BE2C (cell line): ENCODE data around the gene ANO2.

Source experiments
- DNase-seq: peaks from one replicate; pipeline ENCODE4 v3.0.0-alpha.2; 2020
- H3K27me3 ChIP-seq: fragments of 250-450 bp; sonication (Bioruptor Pico); 2 replicates; pipeline ENCODE4 v1.5.1; 2020; ENCODE audit warnings: mild to moderate bottlenecking
- H3K36me3 ChIP-seq: fragments of 250-450 bp; sonication (Bioruptor Pico); 2 replicates; pipeline ENCODE4 v1.5.1; 2020; ENCODE audit warnings: mild to moderate bottlenecking
- H3K4me1 ChIP-seq: fragments of 250-450 bp; sonication (Bioruptor Pico); 2 replicates; pipeline ENCODE4 v1.5.1; 2020
- H3K4me3 ChIP-seq: 2 replicates; pipeline ENCODE4 v1.5.1; 2011; ENCODE audit warnings: low read depth, low read length
- H3K9me3 ChIP-seq: fragments of 250-450 bp; sonication (Bioruptor Pico); 2 replicates; pipeline ENCODE4 v1.5.1; 2020
- TF ChIP-seq, protein P1 (sequence below): IDR thresholded peaks from 2 replicates; pipeline ENCODE4 v1.5.1; 2012; ENCODE audit warnings: mild to moderate bottlenecking, low read depth, low read length

ANO2 gene

DNA sequence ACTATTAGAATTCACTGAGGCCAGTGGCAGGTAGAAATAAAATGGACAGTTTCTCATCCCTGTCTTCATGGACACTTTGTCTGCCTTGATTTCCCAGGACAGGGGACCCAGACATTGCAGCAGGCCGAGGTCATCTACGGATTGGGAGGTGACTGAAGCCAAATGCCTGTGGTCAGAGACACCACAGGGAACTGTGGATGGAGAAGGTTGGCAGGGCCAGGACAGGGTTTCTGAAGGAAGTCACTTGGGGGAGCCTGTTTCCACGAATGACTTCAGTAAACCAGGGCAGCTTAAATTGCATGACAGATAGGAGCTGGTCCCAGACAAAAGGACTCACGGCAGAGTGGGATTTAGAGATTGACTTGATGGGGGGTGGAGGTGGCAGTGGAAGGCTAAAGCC, 288.2 kb downstream of the ANO2 start:
- Histone ChIP-seq H3K9me3 (no peaks in the 10 kb centered on the region), H3K4me1 (no peaks in the 10 kb centered on the region), H3K4me3 (no peak overlapping the region), H3K36me3 (no peaks in the 10 kb centered on the region), H3K27me3 (no peaks in the 10 kb centered on the region)
- DNase-seq: no peak
- TF ChIP-seq, protein P1, sequence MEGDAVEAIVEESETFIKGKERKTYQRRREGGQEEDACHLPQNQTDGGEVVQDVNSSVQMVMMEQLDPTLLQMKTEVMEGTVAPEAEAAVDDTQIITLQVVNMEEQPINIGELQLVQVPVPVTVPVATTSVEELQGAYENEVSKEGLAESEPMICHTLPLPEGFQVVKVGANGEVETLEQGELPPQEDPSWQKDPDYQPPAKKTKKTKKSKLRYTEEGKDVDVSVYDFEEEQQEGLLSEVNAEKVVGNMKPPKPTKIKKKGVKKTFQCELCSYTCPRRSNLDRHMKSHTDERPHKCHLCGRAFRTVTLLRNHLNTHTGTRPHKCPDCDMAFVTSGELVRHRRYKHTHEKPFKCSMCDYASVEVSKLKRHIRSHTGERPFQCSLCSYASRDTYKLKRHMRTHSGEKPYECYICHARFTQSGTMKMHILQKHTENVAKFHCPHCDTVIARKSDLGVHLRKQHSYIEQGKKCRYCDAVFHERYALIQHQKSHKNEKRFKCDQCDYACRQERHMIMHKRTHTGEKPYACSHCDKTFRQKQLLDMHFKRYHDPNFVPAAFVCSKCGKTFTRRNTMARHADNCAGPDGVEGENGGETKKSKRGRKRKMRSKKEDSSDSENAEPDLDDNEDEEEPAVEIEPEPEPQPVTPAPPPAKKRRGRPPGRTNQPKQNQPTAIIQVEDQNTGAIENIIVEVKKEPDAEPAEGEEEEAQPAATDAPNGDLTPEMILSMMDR: no peak

DNA sequence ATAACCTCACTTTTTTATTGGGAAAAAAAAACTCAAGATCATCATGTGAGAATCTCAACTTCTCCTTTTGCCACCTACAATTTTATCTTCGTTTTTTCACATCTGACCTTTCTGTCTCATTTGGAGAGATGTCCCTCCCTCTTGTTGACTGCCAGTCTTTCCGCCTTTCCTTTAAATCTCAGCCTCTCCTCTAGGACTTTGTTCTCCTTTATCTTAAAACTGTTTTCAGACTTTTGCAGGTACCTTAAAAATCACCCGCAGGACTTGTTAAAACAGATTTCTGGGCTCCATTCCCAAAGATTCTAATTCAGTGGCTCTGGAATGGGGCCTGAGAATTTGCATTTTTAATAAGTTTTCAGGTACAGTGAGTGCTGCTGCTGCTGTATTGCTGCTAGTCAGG, 289.9 kb downstream of the ANO2 start:
- TF ChIP-seq, protein P1: no peak
- no peak overlapping the region for H3K4me3 ChIP-seq
- H3K27me3 ChIP-seq: no peaks in the 10 kb centered on the region
- no peaks in the 10 kb centered on the region for H3K9me3 ChIP-seq
- no peak for DNase-seq
- H3K4me1 ChIP-seq: no peaks in the 10 kb centered on the region
- no peaks in the 10 kb centered on the region for H3K36me3 ChIP-seq

DNA sequence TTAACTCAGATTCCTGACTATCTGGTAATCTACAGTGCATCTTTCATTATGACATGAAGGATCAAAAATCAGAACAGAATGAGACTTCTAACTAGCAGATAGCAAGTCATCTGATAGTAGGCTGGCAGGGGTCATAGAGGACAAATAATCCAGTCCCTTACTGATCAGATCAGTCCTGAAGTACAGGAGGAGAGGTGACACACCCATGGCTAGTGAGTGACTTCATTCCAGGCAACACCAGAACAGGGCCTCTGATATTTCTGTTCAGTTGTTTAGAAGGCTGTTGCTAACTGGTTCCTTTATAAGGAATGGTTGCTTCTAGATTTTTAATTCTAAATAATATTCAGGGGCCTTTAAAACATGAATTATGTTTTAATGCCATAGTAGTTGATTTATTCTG, 291.0 kb downstream of the ANO2 start:
- H3K27me3 ChIP-seq: no peaks in the 10 kb centered on the region
- H3K4me3 ChIP-seq: no peak overlapping the region
- H3K4me1 ChIP-seq: no peaks in the 10 kb centered on the region
- H3K9me3 ChIP-seq: no peaks in the 10 kb centered on the region
- TF ChIP-seq, protein P1: no peak
- H3K36me3 ChIP-seq: no peaks in the 10 kb centered on the region
- no peak for DNase-seq

DNA sequence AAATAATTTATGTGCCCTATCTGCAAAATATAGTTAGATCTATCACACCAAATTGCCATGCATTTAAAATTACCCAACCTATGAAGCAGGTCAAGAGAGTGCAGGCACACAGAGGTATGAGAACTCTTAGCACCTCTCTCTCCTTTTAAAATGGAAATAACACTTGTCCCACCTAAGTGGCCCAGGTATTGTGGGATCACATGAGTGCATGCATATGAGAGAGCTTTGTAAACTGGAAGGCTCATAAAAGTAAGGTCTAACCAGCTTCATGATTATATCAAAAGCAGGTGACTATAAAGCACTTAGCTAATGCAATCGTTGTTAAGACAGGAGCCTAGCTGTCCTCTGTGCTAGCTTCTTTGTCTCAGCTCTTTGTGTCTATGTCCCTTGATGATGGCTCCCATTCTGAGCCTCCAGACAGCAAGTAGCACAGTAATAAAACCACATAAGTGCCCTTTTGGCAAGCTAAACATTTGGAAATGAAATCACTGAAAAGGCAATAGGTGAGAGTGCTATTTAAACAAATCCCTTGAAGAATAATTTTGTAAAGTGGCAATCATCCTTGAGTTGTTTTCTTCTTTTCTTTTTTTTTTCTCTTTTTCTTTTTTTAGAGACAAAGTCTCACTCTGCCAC, 294.1 kb downstream of the ANO2 start:
- TF ChIP-seq, protein P1: no peak
- Histone ChIP-seq H3K9me3 (no peaks in the 10 kb centered on the region), H3K4me1 (no peaks in the 10 kb centered on the region), H3K27me3 (no peaks in the 10 kb centered on the region), H3K36me3 (no peaks in the 10 kb centered on the region), H3K4me3 (no peak overlapping the region)
- DNase-seq: no peak

DNA sequence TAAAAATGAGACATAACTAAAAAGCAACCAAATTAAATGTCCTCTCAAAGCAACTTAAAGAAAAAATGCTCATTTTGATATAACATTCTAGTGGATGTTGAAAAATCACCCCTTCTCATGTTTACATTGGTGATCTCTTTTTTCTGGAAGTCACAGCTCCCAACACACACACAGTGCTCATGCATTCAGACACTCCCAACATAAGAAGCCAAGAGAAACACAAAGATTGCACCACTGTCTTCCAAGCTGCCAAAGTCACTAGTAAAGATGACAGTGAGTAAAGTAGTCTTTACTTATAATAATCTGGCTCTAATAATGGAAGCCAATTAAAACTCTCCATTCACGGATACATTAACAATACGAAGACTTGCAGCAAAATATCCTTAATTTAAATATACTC, 294.8 kb downstream of the ANO2 start:
- DNase-seq: no peak
- Histone ChIP-seq H3K4me3 (no peak overlapping the region), H3K27me3 (no peaks in the 10 kb centered on the region), H3K36me3 (no peaks in the 10 kb centered on the region), H3K4me1 (no peaks in the 10 kb centered on the region), H3K9me3 (no peaks in the 10 kb centered on the region)
- TF ChIP-seq, protein P1: no peak

DNA sequence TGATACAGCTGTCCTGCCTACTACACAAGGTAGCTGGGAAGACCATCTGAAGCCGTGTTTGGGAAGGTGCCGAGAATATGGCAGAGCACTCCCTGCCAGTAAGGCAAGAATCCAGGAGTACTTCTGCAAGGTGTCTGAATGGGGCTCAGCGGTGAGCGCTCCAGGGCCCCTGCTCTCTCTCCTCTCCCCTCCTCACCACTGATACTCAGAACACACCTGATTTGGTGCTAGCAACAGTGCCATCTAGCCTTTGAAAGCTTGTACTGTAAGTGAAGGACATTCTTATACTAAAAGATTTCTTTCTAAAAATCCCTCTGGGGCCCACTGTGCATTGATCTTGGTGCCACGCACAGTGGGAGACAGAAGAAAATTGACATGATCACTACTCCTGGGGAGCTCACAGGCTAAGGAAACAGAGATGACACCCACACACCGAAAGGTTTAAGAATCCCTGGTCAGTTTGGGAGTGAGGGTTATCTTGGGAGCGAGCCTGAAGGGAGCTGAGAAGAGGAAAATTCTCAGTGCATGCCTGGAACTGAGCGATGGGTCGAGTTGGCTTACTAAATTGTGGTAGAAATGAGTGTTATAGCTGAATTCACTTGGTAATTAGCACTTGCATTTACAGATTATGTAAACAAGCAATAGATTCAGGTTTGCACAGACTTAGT, 296.2 kb downstream of the ANO2 start:
- TF ChIP-seq, protein P1: peak; percentile 52
- Histone ChIP-seq H3K9me3 (no peaks in the 10 kb centered on the region), H3K27me3 (no peaks in the 10 kb centered on the region), H3K4me1 (no peaks in the 10 kb centered on the region), H3K36me3 (no peaks in the 10 kb centered on the region), H3K4me3 (no peak overlapping the region)
- DNase-seq: no peak
